ENCODE data around the gene IMPDH2. TPM values are rescaled to one million over a fixed set of nuclear protein-coding genes. Genes with fewer than 3 reads are reported as not detected.

IMPDH2 gene
- total and polyA plus RNA-seq, 7 donors: 82.8 to 397 (median 214) TPM

GRCh38 chr3:48997714-48998637 is 31.2 kb downstream of the IMPDH2 start:
- DNase-seq (no peak), ATAC-seq (no peak)
- Histone ChIP-seq H3K9me3 (no peaks in the 10 kb centered on the region), H3K27ac (no peak overlapping the region), H3K4me1 (no peaks in the 10 kb centered on the region), H3K4me3 (no peak overlapping the region), H3K36me3 (ENCODE audit: insufficient read depth in 1 of 2, low read depth in 1 of 2) (peaks cover 2 to 9% of the 10 kb centered on the region in 2 donors), H3K27me3 (ENCODE audit: insufficient read depth in 3 of 3, low read length in 2 of 3) (no peaks in the 10 kb centered on the region)
- intact Hi-C loops (cut with DNase I): no loop called here
- WGBS, 3 donors: 77 to 83% (median 78%) methylated on average over 20 of the region's 20 CpGs
- no peak for TF ChIP-seq CTCF (IDR thresholded peaks at IDR 0.05)

GRCh38 chr3:48997102-48997635 is 32.0 kb downstream of the IMPDH2 start:
- Histone ChIP-seq H3K27ac (no peak overlapping the region), H3K27me3 (ENCODE audit: insufficient read depth in 3 of 3, low read length in 2 of 3) (no peaks in the 10 kb centered on the region), H3K4me1 (peaks cover 6% of the 10 kb centered on the region), H3K4me3 (no peak overlapping the region), H3K9me3 (no peaks in the 10 kb centered on the region), H3K36me3 (ENCODE audit: insufficient read depth in 1 of 2, low read depth in 1 of 2) (peaks cover 2 to 9% of the 10 kb centered on the region in 2 donors)
- ATAC-seq (no peak), DNase-seq (no peak)
- intact Hi-C loops (cut with DNase I): no loop called here
- 73 to 75% (median 75%) methylated on average over 8 of the region's 8 CpGs for WGBS, 3 donors
- no peak for TF ChIP-seq CTCF (IDR thresholded peaks at IDR 0.05)

GRCh38 chr3:48996640-48997039 is 32.6 kb downstream of the IMPDH2 start:
- Histone ChIP-seq H3K4me3 (no peak overlapping the region), H3K4me1 (peaks cover 12% of the 10 kb centered on the region), H3K9me3 (no peaks in the 10 kb centered on the region), H3K27me3 (ENCODE audit: insufficient read depth in 3 of 3, low read length in 2 of 3) (no peaks in the 10 kb centered on the region), H3K27ac (no peak overlapping the region), H3K36me3 (ENCODE audit: insufficient read depth in 1 of 2, low read depth in 1 of 2) (peaks cover 2 to 9% of the 10 kb centered on the region in 2 donors)
- 94 to 95% (median 94%) methylated on average over 8 of the region's 8 CpGs for WGBS, 3 donors
- TF ChIP-seq CTCF (IDR thresholded peaks at IDR 0.05): no peak
- no peak for DNase-seq
- intact Hi-C loops (cut with DNase I): no loop called here
- ATAC-seq: no peak

GRCh38 chr3:48993834-48994233 is 35.4 kb downstream of the IMPDH2 start:
- H3K27ac ChIP-seq: no peak overlapping the region
- H3K4me3 ChIP-seq: no peak overlapping the region
- intact Hi-C loops (cut with DNase I): no loop called here
- no peaks in the 10 kb centered on the region for H3K9me3 ChIP-seq
- peaks cover 25% of the 10 kb centered on the region for H3K4me1 ChIP-seq
- DNase-seq: no peak
- ATAC-seq: no peak
- H3K27me3 ChIP-seq (ENCODE audit: insufficient read depth in 3 of 3, low read length in 2 of 3): no peaks in the 10 kb centered on the region
- TF ChIP-seq CTCF (IDR thresholded peaks at IDR 0.05): no peak
- peaks cover 2 to 9% of the 10 kb centered on the region in 2 donors for H3K36me3 ChIP-seq (ENCODE audit: insufficient read depth in 1 of 2, low read depth in 1 of 2)
